ENCODE measurements around the gene AGPS.

Gene AGPS

GRCh38 chr2:177554365-177554764, 161.8 kb downstream of the AGPS start:
- no peak for DNase-seq

- no peak for DNase-seq
Observed at GRCh38 chr2:177556153-177556552, 163.6 kb downstream of the AGPS start.

GRCh38 chr2:177557794-177558193, 165.2 kb downstream of the AGPS start:
- no peak for DNase-seq

- DNase-seq = no peak
Observed at GRCh38 chr2:177559638-177560037, 167.1 kb downstream of the AGPS start.

- no peak for DNase-seq
Observed at GRCh38 chr2:177568390-177568789, 175.8 kb downstream of the AGPS start.

GRCh38 chr2:177568893-177569292, 176.3 kb downstream of the AGPS start:
- DNase-seq = no peak

- DNase-seq = no peak
Observed at GRCh38 chr2:177572236-177572671, 179.7 kb downstream of the AGPS start.

- no peak for DNase-seq
Observed at GRCh38 chr2:177573120-177573519, 180.5 kb downstream of the AGPS start.

GRCh38 chr2:177574356-177574755, 181.8 kb downstream of the AGPS start:
- no peak for DNase-seq

GRCh38 chr2:177575358-177575757, 182.8 kb downstream of the AGPS start:
- no peak for DNase-seq

- no peak for DNase-seq
Observed at GRCh38 chr2:177577075-177577474, 184.5 kb downstream of the AGPS start.

GRCh38 chr2:177578454-177578853, 185.9 kb downstream of the AGPS start:
- DNase-seq = no peak

GRCh38 chr2:177579486-177580036, 187.0 kb downstream of the AGPS start:
- DNase-seq = no peak

GRCh38 chr2:177582000-177582399, 189.4 kb downstream of the AGPS start:
- no peak for DNase-seq

- no peak for DNase-seq
Observed at GRCh38 chr2:177584030-177584692, 191.6 kb downstream of the AGPS start.

GRCh38 chr2:177585234-177585863, 192.8 kb downstream of the AGPS start:
- no peak for DNase-seq

GRCh38 chr2:177586154-177586553, 193.6 kb downstream of the AGPS start:
- no peak for DNase-seq

- DNase-seq = no peak
Observed at GRCh38 chr2:177587371-177587770, 194.8 kb downstream of the AGPS start.

- no peak for DNase-seq
Observed at GRCh38 chr2:177588671-177589070, 196.1 kb downstream of the AGPS start.

- no peak for DNase-seq
Observed at GRCh38 chr2:177589186-177589585, 196.6 kb downstream of the AGPS start.

- DNase-seq = no peak
Observed at GRCh38 chr2:177592397-177592796, 199.8 kb downstream of the AGPS start.

GRCh38 chr2:177592945-177593344, 200.4 kb downstream of the AGPS start:
- no peak for DNase-seq

GRCh38 chr2:177593402-177593801, 200.8 kb downstream of the AGPS start:
- no peak for DNase-seq

Data from activated naive CD4-positive, alpha-beta T cell (primary cell).